GM18867 (cell line): Measurements from ENCODE around the gene SCD5.
"Not testable (repeated sequence)": the region's sequence is repeated elsewhere in the genome, so short reads cannot be mapped to it uniquely, and the experiment has no call there.

Source experiments
- ATAC-seq: cut with Tn5 transposase; IDR thresholded peaks from one replicate; pipeline ENCODE4 v1.9.1; 2021; ENCODE audit warnings: mild to moderate bottlenecking, moderate library complexity; ENCODE audit not compliant: unreplicated experiment

SCD5 gene

DNA sequence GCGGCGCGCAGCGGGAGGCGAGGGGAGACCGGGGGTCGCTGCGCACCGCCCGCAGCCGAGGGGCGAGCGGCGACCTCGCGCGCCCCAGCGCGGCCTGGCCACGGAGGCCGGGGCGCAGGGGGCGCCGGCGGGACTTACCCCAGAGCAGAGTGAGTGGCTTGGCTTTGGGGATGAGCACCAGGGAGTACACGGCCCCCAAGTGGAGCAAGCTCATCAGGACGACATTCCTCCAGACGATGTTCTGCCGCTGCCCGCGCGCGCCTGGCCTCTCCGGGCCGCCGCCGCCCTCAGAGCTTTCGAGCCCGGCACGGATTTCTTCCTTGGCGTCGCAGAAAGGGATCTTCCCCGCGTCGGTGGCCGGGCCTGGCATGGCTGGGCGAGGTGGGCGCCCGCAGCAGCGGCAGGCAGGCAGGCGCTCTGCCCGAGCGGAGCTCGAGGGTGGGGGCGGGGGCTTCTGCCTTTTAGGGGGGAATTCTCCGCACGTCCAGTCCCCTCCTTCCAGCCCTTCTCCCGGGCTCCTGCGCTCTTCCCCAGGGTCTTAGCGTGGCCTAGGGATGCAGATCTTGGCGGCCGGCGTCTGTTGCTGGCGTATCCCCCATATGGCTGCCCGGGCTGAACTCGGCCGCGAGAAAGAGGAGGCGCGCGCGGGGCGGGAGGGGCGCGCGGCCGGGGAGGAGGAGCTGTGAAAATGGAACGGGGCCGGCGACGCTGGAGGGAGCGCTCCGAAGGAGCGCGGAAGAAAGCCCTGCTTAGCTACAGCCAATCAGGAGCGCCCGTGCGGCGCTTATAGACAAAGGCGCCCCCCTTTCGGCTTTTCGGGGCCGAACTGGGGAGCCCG lies at the start of gene SCD5:
TSS of gene SCD5 (minus strand) at position 629 of the 838 bp plus-strand sequence. CDS start at position 370, 259 bp downstream.
- ATAC-seq, result peak; percentile 97

DNA sequence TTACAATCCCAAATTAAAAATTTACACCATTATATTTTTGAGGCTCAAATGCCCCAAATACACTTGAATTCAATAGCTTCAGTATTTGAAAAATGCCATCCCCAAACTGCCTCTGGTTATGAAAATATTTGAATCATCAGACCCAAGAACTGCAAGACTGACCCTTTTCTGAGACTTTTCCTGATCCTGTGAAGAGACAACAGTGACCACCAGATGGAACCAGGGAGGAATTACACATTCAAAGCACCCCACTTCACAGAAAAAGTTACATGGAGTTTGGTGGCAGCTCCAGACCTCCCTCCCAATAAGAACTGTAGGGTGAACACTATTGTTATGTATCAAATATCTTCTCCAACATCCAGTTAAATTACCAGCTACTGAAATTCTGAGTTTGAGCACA lies 44.0 kb upstream of the SCD5 start:
- ATAC-seq, result no peak

DNA sequence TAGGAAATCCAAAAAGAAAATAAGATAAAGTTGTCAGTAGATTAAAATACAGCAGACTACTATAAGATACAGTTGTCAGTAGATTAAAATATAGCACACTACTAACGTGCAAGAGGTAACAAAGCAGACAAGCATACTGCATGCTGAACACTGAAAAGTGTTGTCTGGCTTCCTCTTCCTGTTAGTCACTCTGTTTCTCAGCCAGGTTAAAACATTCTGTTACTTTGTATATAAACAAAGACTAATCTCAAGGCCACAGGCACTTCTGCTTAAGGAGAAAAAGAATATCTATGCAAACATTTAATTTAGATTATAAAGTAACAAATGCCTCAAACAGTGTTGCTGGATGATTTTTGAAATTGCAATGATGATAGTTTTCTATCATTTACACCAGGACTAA lies 41.0 kb upstream of the SCD5 start:
- no peak for ATAC-seq

DNA sequence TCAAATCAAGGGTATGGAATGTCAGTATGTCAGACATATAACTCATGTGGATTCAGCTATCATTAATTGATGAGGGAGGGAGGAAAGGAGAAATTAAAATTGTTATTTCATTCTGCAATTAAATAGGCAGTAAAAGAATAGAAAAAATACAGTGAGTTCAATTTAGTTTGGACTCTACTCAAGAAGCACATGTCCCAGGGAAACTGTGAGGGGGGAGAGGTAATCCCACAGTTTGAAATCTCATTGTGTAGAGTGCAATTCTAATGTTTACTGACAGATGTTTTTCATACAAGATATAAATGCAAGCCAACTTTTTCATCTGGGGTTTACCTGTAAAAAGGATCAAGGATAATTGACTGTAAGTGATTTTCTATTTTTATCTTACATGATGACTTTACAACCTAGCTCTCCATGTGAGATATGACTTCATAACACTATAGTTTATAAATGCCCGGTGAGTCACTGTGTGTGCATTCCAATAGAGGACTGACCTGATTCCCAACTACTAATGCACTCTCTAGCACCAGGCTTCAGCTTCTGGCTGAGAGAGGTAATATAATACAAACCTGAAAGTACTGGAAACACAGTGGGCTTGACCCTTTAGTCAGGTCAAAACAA lies 35.2 kb upstream of the SCD5 start:
- ATAC-seq, result no peak

DNA sequence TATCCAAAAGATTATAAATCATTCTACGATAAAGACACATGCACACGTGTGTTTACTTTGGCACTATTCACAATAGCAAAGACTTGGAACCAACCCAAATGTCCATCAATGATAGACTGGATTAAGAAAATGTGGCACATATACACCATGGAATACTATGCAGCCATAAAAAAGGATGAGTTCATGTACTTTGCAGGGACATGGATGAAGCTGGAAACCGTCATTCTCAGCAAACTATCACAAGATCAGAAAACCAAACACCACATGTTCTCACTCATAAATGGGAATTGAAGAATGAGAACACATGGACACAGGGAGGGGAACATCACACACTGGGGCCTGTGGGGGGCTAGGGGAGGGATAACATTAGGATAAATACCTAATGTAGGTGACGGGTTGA lies 34.5 kb upstream of the SCD5 start:
- not testable (repeated sequence) for ATAC-seq

DNA sequence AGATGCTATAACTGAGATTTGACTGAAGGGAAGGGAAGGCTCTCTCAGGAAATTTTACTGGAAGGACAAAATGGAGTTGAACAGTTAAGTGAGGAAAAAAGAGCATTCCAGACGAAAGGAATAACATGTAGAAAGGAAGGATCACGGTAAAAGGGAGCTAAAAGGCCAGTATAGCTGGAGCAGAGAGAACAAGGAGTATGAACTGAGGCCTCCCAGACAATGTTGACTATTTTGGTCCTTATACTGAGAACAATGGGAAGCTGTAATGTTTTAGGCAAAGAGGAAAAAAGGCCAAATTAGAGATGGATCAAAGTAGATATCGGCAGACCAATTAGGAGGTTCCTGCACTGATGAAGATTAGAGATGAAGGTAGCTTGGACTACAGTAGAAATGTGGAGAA lies 26.8 kb upstream of the SCD5 start:
- ATAC-seq, result no peak

DNA sequence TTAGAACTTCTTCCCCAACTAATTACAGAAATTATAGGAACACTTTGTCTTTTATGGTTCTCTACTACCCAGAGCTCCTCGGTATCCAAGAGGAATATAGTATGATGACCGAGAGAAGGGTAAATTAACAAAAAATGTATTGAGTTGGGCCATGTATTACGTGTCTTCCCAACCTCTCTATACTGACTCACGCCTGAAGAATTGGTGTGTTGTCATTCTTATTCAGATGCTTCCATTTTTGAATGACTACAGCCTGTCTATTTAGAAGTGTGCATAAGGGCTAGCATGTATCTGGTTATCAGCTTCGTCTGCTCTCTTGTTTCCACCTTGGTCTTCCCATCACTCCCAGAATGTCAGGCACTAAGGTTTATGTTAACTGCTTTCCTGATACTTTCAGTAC lies 24.5 kb upstream of the SCD5 start:
- no peak for ATAC-seq

DNA sequence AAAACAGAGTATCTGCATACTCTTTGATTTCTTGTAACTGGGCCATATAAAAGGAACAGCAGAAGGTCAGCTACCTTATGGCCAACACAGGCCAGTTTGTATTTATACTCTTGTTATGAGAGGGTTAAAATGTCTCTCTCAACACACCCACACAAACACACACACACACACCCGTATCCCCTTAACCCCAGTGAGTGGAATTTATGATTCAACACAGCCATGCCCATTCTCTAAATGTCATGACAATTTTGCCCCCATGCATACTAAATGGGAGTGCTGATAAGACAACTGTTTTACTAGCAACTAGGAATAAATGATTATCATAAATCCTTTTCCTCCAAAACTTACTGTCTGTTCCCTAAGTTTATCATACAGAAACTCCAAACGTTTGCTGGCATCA lies 22.1 kb upstream of the SCD5 start:
- ATAC-seq, result no peak

DNA sequence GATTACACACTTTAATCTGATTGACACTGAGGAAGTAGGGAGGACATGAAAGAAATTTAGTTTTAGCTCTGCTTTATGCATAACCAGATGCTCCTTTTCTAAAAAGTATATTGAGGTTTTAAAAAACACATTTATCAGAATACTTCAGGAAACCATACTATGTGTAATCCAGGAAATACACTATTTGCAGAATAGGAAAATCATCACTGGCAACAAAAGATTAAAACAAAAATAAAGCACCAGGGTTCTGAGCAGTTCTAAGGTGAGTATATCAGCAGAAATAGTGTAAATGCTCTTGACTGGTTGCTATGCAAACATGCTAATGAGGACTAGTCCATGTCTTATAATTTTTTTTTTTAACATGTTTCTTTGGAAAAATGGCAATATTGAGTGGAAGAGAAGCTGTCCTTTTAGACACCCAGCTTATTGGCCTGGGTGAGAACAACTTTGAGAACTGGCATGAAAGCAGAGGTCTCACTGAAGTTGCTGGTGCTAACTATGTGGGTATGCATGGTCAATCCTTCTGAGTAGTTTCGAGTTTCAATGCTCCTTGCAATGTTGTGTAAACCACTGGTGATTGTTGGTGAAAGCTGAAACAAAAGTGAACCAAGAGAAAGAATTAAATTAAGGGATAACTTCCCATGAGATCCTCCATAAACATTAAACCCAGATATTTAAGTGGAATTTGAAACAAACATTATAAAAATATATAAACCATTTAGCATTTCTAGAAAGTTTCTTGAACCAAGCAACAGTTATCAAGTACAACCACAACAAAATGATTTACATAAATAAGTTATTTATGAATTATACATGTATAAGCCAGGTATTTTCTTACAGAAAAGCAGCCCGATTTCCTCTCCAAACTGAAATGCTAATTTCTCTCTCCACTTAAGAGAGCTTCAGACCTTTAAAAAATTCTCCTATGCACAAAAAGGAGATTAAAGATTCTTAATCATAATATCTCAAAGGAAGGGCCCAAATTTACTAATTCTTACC lies 20.4 kb upstream of the SCD5 start:
- ATAC-seq, result peak; percentile 70

DNA sequence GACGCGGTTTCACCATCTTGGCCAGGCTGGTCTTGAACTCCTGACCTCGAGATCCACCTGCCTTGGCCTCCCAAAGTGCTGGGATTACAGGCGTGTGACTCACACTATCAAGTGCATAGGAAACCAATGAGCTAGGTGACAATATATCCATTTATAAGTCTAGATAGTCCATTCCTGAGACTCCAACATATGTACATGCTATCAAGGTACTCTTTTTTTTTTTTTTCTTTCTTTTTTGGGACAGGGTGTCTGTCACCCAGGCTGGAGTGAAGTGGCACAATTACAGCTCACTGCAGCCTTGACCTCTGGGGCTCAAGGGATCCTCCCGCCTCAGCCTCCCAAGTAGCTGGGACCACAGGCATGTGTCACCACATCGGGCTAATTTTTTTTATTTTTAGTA lies 18.3 kb upstream of the SCD5 start:
- not testable (repeated sequence) for ATAC-seq

DNA sequence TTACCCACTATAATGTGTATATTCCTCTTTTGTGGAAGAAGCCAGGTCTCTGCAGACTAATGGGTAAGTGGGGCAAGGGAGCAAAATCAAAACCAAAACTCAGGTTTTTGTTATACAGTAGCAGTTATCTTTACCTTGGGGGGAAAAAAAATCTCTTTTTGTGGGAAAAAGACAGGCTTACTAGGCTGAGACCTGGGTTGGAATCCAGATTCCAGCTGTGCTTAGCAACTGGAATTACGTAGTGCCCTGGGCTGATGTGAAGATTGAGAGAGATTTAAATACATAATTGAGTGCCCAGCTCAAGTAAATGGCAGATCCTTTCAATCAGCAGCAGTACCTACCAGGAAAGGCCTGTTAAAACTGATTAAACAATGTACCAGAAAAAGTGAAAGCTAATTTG lies 15.4 kb upstream of the SCD5 start:
- ATAC-seq, result no peak

DNA sequence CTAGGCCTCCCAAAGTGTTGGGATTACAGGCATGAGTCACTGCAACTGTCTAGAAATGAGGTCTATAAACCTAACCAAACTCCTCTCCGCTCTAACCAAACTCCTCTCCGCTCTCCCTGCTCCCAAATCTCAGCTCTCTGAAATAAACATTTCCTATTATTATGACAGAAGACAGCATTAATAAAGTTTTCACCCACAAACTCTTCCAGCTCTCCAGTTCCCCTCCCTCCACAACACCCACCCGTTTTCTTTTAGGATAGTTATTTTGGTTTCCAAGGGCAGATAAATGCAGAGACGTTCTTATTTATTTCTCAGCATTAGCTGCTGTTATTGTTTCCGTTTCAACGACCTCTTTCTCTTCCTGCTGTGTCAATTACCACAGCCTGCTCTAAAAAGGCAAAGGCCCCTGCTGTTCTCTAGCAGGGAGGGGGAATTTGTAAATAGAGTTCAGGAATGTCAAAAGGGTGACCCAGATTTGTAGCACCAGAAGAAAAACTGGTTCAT lies 13.3 kb upstream of the SCD5 start:
- no peak for ATAC-seq

DNA sequence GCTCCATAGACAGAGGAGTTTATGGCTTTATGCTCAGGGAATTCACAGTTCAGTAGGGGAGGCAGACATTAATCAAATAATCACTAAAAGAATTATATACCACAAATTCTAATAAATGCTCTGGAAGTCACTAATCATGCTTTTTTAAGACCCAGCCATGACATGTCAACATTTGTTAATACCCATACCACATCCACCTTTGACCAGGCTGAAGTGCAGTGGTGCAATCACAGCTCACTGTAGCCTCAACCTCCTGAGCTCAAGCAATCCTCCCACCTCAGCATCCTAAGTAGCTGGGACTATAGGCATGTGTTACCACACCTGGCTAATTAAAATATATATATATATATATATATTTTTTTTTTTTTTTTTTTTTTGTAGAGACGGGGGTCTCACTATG lies 12.8 kb upstream of the SCD5 start:
- ATAC-seq, result no peak

DNA sequence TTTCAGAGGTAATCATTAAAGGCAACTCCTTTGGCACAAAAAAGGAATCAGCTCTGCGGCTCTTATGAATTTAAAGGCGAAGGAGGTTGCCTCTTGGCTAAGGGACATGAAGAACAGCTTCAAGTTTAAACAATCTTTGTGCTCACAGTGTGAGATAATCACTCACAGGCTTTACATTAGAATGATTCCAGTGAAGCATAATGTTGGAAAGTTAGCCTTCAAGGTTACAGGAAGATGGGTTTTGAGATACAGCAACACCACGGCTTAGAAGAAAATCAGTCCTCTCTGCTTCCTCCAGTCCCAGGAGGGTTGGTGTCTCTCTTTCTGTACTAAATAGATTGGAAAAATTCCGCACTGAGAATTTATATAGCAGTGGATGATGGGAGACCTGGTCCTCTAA lies 11.6 kb upstream of the SCD5 start:
- no peak for ATAC-seq

DNA sequence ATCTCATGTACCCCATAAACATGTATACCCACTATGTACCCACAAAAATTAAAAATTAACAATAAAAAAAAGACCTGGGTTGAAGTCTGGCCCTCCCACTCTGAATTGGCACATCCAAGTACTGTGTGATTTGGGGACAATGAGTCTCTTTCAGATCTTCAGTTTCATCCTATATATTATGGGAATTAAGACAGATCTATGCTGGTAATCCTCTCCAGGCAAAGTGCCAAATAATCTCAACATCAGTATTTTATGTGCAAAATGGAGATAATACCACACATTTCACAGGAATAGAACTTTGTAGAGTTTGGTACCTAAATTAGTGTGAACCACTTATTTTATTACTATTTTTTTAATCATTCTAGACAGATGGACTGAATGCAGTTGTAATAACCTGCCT lies 11.0 kb upstream of the SCD5 start:
- no peak for ATAC-seq

DNA sequence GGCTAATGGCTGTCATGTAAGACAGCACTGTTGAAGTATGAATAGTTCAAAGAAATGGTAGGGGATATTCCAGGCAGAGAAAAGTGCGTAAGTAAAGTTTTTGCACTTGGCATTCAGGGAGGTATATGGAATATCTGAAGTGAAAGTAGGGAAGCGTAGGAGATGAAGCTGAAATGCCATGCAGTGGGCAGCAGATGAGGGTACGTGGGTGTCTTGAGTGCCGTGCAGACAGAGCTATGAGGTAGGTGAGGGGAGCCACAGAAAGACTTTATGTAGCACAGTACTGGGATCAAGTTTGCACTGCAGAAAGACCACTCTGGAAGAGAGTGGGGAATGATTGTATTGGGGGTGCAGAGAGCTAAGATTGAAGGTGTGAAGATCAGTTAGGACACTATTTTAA lies 5.2 kb upstream of the SCD5 start:
- ATAC-seq, result no peak

DNA sequence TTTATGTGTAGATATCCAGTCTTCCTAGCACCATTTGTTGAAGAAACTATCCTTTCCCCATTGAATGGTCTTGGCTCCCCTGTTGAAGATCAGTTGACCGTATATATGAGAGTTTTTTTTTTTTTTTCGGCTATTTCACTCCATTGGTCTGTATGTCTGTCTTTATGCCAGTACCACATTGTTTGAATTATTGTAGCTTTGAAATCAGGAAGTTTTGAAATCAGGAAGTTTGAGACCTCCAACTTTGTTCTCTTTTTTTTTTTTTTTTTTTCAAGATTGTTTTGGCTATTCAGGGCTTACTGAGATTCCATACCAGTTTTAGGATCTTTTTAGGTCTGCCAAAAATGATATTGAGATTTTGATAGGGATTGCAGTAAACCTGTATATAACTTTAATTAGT lies 4.3 kb upstream of the SCD5 start:
- no peak for ATAC-seq

DNA sequence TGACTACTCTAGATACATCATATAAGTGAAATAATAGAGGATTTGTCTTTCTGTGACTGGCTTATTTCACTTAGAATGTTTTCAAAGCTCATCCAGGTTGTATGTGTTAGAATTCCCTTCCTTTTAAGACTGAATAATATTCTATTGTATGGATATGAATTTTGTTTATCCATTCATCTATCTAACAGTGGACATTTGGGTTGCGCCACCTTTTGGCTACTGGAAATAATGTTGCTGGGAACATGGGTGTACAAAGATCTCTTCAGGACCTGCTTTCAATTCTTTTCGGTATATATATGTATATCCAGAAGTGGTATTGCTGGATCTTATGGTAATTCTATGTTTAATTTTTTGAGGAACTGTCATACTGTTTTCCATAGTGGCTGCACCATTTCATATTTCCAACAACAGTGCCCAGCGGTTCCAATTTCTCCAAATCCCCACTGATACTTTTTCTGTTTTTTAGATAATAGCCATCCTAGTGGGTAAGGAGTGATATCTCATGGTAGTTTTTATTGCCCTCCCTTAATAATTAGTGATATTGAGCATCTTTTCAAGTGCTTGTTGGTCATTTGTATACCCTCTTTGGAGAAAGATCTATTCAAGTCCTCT lies 3.4 kb upstream of the SCD5 start:
- no peak for ATAC-seq

DNA sequence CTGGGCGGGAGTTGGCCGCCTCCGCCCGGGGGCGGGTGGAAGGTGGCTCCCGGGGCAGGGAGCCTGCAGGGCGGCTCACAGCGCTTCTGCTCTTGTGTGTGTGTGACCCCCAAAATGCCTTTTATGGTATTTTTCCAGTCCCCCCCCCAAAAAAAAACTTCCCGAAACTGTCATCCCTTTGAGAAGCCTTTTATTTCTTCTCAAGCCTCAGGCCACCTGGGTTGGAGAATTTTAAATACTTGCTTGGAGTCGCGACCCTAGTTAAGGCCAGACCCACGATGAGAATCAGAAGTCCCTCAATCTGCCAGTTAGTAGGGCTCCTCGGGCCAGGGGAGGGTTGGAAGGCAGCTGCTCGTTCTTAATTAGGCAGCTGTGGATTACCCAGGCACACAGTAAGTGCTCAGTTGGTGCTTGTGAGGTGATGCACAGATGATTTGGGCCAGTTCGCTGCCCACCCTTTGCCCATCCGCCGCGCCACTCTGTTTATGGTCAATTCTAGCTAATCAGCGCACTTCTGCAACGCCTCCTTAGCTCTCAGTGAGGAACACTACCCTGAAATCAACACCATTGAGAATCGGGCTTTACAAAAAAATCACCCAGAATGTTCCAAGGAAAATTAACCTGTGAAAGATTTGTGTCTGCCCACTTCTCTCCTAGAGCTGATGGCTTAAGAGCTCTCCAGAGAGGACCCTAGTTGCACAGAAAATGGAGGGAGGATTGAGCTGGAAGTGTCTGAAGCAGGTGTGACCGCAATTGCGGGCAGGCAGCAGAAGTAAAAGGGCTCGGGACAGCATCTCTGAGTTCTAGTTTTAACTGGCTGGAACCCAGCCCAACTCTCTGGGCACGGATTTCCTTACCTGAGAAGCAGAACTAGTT lies 648 bp upstream of the SCD5 start:
- ATAC-seq, result peak; percentile 28
